Gastrocnemius medialis (tissue), 4 donors: ENCODE measurements around the gene NRG3.

Experiments used
- POLR2A ChIP-seq, 2 donors: fragments of 450-650 bp; IDR thresholded peaks; one replicate each; pipeline ENCODE4 v1.6.1; 2017; ENCODE audit warnings: antibody characterized with exemption in 2 of 2, mild to moderate bottlenecking in 2 of 2, moderate library complexity in 2 of 2
- TF ChIP-seq, protein P1 (sequence below), 5 experiments: fragments of 450-650 bp in 3 of 5; fragments of 200-600 bp in 2 of 5; sonication (generic) in 2 of 5; IDR thresholded peaks in 4 of 5; conservative IDR thresholded peaks in 1 of 5; 1 replicate in 4 of 5; 2 replicates in 1 of 5; pipeline ENCODE4 v1.5.1; 2016 to 2019; ENCODE audit warnings: antibody characterized with exemption in 5 of 5, mild to moderate bottlenecking in 3 of 5, moderate library complexity in 3 of 5

- TF ChIP-seq, protein P1, sequence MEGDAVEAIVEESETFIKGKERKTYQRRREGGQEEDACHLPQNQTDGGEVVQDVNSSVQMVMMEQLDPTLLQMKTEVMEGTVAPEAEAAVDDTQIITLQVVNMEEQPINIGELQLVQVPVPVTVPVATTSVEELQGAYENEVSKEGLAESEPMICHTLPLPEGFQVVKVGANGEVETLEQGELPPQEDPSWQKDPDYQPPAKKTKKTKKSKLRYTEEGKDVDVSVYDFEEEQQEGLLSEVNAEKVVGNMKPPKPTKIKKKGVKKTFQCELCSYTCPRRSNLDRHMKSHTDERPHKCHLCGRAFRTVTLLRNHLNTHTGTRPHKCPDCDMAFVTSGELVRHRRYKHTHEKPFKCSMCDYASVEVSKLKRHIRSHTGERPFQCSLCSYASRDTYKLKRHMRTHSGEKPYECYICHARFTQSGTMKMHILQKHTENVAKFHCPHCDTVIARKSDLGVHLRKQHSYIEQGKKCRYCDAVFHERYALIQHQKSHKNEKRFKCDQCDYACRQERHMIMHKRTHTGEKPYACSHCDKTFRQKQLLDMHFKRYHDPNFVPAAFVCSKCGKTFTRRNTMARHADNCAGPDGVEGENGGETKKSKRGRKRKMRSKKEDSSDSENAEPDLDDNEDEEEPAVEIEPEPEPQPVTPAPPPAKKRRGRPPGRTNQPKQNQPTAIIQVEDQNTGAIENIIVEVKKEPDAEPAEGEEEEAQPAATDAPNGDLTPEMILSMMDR (IDR thresholded peaks at IDR 0.05 in 4 of 5, conservative IDR thresholded peaks at IDR 0.05 in 1 of 5): no peak
- no peak for TF ChIP-seq POLR2A (IDR thresholded peaks at IDR 0.05)
Measured at GRCh38 chr10:82581940-82582339, 706.9 kb downstream of the NRG3 start.
